ENCODE data around the gene FBN1.

The FBN1 gene

GRCh38 chr15:48674876-48675275 is 29.4 kb upstream of the FBN1 start:
- Histone ChIP-seq H3K9ac (ENCODE audit: low read depth, low read length) (no peak overlapping the region), H3K4me1 (ENCODE audit: control insufficient read depth, insufficient read depth, low read length) (peaks cover 42% of the 10 kb centered on the region)

GRCh38 chr15:48672206-48672605 is 26.7 kb upstream of the FBN1 start:
- H3K36me3 ChIP-seq (ENCODE audit: insufficient read depth, low read length) = no peaks in the 10 kb centered on the region
- peaks cover 53% of the 10 kb centered on the region for H3K4me1 ChIP-seq (ENCODE audit: control insufficient read depth, insufficient read depth, low read length)
- H3K4me2 ChIP-seq (ENCODE audit: low read length) = no peak overlapping the region
- H3K4me3 ChIP-seq (ENCODE audit: low read length) = no peak overlapping the region
- H3K9ac ChIP-seq (ENCODE audit: low read depth, low read length) = no peak overlapping the region
- no peaks in the 10 kb centered on the region for H3K27me3 ChIP-seq (ENCODE audit: control insufficient read depth, insufficient read depth, low read length)
- H3K9me3 ChIP-seq (replicated peaks; ENCODE audit: low read length) = no peaks in the 10 kb centered on the region

More at GRCh38 chr15:48674876-48675275, 29.4 kb upstream of the FBN1 start:
- Histone ChIP-seq H3K4me2 (ENCODE audit: low read length) (no peak overlapping the region), H3K4me3 (ENCODE audit: low read length) (no peak overlapping the region), H3K27me3 (ENCODE audit: control insufficient read depth, insufficient read depth, low read length) (no peaks in the 10 kb centered on the region), H3K36me3 (ENCODE audit: insufficient read depth, low read length) (no peaks in the 10 kb centered on the region), H3K9me3 (replicated peaks; ENCODE audit: low read length) (no peaks in the 10 kb centered on the region)

- Histone ChIP-seq H3K27me3 (ENCODE audit: control insufficient read depth, insufficient read depth, low read length) (no peaks in the 10 kb centered on the region), H3K36me3 (ENCODE audit: insufficient read depth, low read length) (no peaks in the 10 kb centered on the region), H3K9ac (ENCODE audit: low read depth, low read length) (peak overlapping the region; percentile 23), H3K9me3 (replicated peaks; ENCODE audit: low read length) (no peaks in the 10 kb centered on the region), H3K4me3 (ENCODE audit: low read length) (no peak overlapping the region), H3K4me2 (ENCODE audit: low read length) (peak overlapping the region; percentile 24), H3K4me1 (ENCODE audit: control insufficient read depth, insufficient read depth, low read length) (peaks cover 55% of the 10 kb centered on the region)
Measured at GRCh38 chr15:48671103-48672022, 25.9 kb upstream of the FBN1 start.

GRCh38 chr15:48667701-48668100 is 22.2 kb upstream of the FBN1 start:
- peak overlapping the region; percentile 51 for H3K9ac ChIP-seq (ENCODE audit: low read depth, low read length)

GRCh38 chr15:48664436-48664835 is 18.9 kb upstream of the FBN1 start:
- no peak overlapping the region for H3K4me3 ChIP-seq (ENCODE audit: low read length)
- H3K4me1 ChIP-seq (ENCODE audit: control insufficient read depth, insufficient read depth, low read length) = peaks cover 14% of the 10 kb centered on the region
- no peak overlapping the region for H3K9ac ChIP-seq (ENCODE audit: low read depth, low read length)
- H3K27me3 ChIP-seq (ENCODE audit: control insufficient read depth, insufficient read depth, low read length) = no peaks in the 10 kb centered on the region
- no peaks in the 10 kb centered on the region for H3K36me3 ChIP-seq (ENCODE audit: insufficient read depth, low read length)
- H3K4me2 ChIP-seq (ENCODE audit: low read length) = no peak overlapping the region
- H3K9me3 ChIP-seq (replicated peaks; ENCODE audit: low read length) = no peaks in the 10 kb centered on the region

More at GRCh38 chr15:48667701-48668100, 22.2 kb upstream of the FBN1 start:
- Histone ChIP-seq H3K27me3 (ENCODE audit: control insufficient read depth, insufficient read depth, low read length) (no peaks in the 10 kb centered on the region), H3K4me3 (ENCODE audit: low read length) (peak overlapping the region; percentile 12), H3K9me3 (replicated peaks; ENCODE audit: low read length) (no peaks in the 10 kb centered on the region), H3K4me2 (ENCODE audit: low read length) (peak overlapping the region; percentile 38), H3K4me1 (ENCODE audit: control insufficient read depth, insufficient read depth, low read length) (peaks cover 35% of the 10 kb centered on the region), H3K36me3 (ENCODE audit: insufficient read depth, low read length) (no peaks in the 10 kb centered on the region)

- H3K27me3 ChIP-seq (ENCODE audit: control insufficient read depth, insufficient read depth, low read length) = no peaks in the 10 kb centered on the region
- H3K9ac ChIP-seq (ENCODE audit: low read depth, low read length) = no peak overlapping the region
- H3K4me2 ChIP-seq (ENCODE audit: low read length) = no peak overlapping the region
- H3K4me3 ChIP-seq (ENCODE audit: low read length) = no peak overlapping the region
- no peaks in the 10 kb centered on the region for H3K36me3 ChIP-seq (ENCODE audit: insufficient read depth, low read length)
- H3K4me1 ChIP-seq (ENCODE audit: control insufficient read depth, insufficient read depth, low read length) = no peaks in the 10 kb centered on the region
- no peaks in the 10 kb centered on the region for H3K9me3 ChIP-seq (replicated peaks; ENCODE audit: low read length)
Measured at GRCh38 chr15:48657950-48658591, 12.6 kb upstream of the FBN1 start.

- H3K36me3 ChIP-seq (ENCODE audit: insufficient read depth, low read length) = no peaks in the 10 kb centered on the region
- H3K9ac ChIP-seq (ENCODE audit: low read depth, low read length) = no peak overlapping the region
- no peaks in the 10 kb centered on the region for H3K4me1 ChIP-seq (ENCODE audit: control insufficient read depth, insufficient read depth, low read length)
- no peaks in the 10 kb centered on the region for H3K9me3 ChIP-seq (replicated peaks; ENCODE audit: low read length)
- no peak overlapping the region for H3K4me3 ChIP-seq (ENCODE audit: low read length)
- H3K4me2 ChIP-seq (ENCODE audit: low read length) = no peak overlapping the region
- no peaks in the 10 kb centered on the region for H3K27me3 ChIP-seq (ENCODE audit: control insufficient read depth, insufficient read depth, low read length)
Measured at GRCh38 chr15:48654801-48655200, 9.3 kb upstream of the FBN1 start.

- H3K4me2 ChIP-seq (ENCODE audit: low read length) = no peak overlapping the region
Measured at GRCh38 chr15:48653913-48654670, 8.6 kb upstream of the FBN1 start.

GRCh38 chr15:48653216-48653615 is 7.7 kb upstream of the FBN1 start:
- Histone ChIP-seq H3K36me3 (ENCODE audit: insufficient read depth, low read length) (no peaks in the 10 kb centered on the region), H3K4me1 (ENCODE audit: control insufficient read depth, insufficient read depth, low read length) (no peaks in the 10 kb centered on the region), H3K9ac (ENCODE audit: low read depth, low read length) (no peak overlapping the region), H3K27me3 (ENCODE audit: control insufficient read depth, insufficient read depth, low read length) (no peaks in the 10 kb centered on the region), H3K9me3 (replicated peaks; ENCODE audit: low read length) (no peaks in the 10 kb centered on the region), H3K4me2 (ENCODE audit: low read length) (no peak overlapping the region), H3K4me3 (ENCODE audit: low read length) (no peak overlapping the region)

More at GRCh38 chr15:48653913-48654670, 8.6 kb upstream of the FBN1 start:
- Histone ChIP-seq H3K36me3 (ENCODE audit: insufficient read depth, low read length) (no peaks in the 10 kb centered on the region), H3K9ac (ENCODE audit: low read depth, low read length) (no peak overlapping the region), H3K27me3 (ENCODE audit: control insufficient read depth, insufficient read depth, low read length) (no peaks in the 10 kb centered on the region), H3K4me1 (ENCODE audit: control insufficient read depth, insufficient read depth, low read length) (no peaks in the 10 kb centered on the region), H3K4me3 (ENCODE audit: low read length) (no peak overlapping the region), H3K9me3 (replicated peaks; ENCODE audit: low read length) (no peaks in the 10 kb centered on the region)

- H3K36me3 ChIP-seq (ENCODE audit: insufficient read depth, low read length) = no peaks in the 10 kb centered on the region
- H3K27me3 ChIP-seq (ENCODE audit: control insufficient read depth, insufficient read depth, low read length) = no peaks in the 10 kb centered on the region
- H3K4me1 ChIP-seq (ENCODE audit: control insufficient read depth, insufficient read depth, low read length) = no peaks in the 10 kb centered on the region
- no peak overlapping the region for H3K9ac ChIP-seq (ENCODE audit: low read depth, low read length)
- H3K4me2 ChIP-seq (ENCODE audit: low read length) = no peak overlapping the region
- no peaks in the 10 kb centered on the region for H3K9me3 ChIP-seq (replicated peaks; ENCODE audit: low read length)
- no peak overlapping the region for H3K4me3 ChIP-seq (ENCODE audit: low read length)
Measured at GRCh38 chr15:48652510-48653076, 7.1 kb upstream of the FBN1 start.

GRCh38 chr15:48650931-48651330 is 5.4 kb upstream of the FBN1 start:
- H3K4me3 ChIP-seq (ENCODE audit: low read length) = no peak overlapping the region
- H3K9me3 ChIP-seq (replicated peaks; ENCODE audit: low read length) = no peaks in the 10 kb centered on the region
- peaks cover 12% of the 10 kb centered on the region for H3K4me1 ChIP-seq (ENCODE audit: control insufficient read depth, insufficient read depth, low read length)
- H3K9ac ChIP-seq (ENCODE audit: low read depth, low read length) = no peak overlapping the region
- no peaks in the 10 kb centered on the region for H3K36me3 ChIP-seq (ENCODE audit: insufficient read depth, low read length)
- no peaks in the 10 kb centered on the region for H3K27me3 ChIP-seq (ENCODE audit: control insufficient read depth, insufficient read depth, low read length)
- H3K4me2 ChIP-seq (ENCODE audit: low read length) = no peak overlapping the region
